Left renal cortex interstitium (tissue), 4 donors: ENCODE results near the gene MMP12. TPM values are rescaled to one million over a fixed set of nuclear protein-coding genes. Genes with fewer than 3 reads are reported as not detected.

Source experiments
- DNase-seq, 4 donors: peaks; one replicate each; pipeline ENCODE4 v3.0.0-alpha.2; 2013; ENCODE audit warnings: low read depth in 4 of 4, low spot score in 2 of 4, missing footprints in 1 of 4
- polyA plus RNA-seq, 4 donors: library from polyadenylated mRNA; unstranded; fragments of 120-200 nt; gene quantifications; one replicate each; pipeline ENCODE4 v1.2.1, GENCODE V29; 2013; ENCODE audit not compliant: insufficient read length in 4 of 4

MMP12 gene
- polyA plus RNA-seq, 4 donors: 1.8 to 5.1 (median 2.9) TPM

- DNase-seq: no peak
These were observed 21.7 kb downstream of the MMP12 start for GRCh38 chr11:102853055-102853454.

GRCh38 chr11:102850973-102851745 is 23.6 kb downstream of the MMP12 start:
- no peak for DNase-seq

- no peak for DNase-seq
These were observed 25.5 kb downstream of the MMP12 start for GRCh38 chr11:102849311-102849710.

- no peak for DNase-seq
These were observed 28.5 kb downstream of the MMP12 start for GRCh38 chr11:102846292-102846691.

- DNase-seq: no peak
These were observed 31.3 kb downstream of the MMP12 start, which contains the start of gene MMP3 for GRCh38 chr11:102843489-102843888. MMP3 (minus strand) TSS chr11:102843609; CDS start chr11:102843546, 63 bp downstream.

- no peak for DNase-seq
These were observed 31.9 kb downstream of the MMP12 start for GRCh38 chr11:102842930-102843329.

GRCh38 chr11:102840018-102840417 is 34.8 kb downstream of the MMP12 start:
- DNase-seq: no peak

GRCh38 chr11:102837646-102838045 is 37.1 kb downstream of the MMP12 start:
- no peak for DNase-seq

- DNase-seq: no peak
These were observed 37.6 kb downstream of the MMP12 start for GRCh38 chr11:102837156-102837555.

GRCh38 chr11:102836290-102836875 is 38.4 kb downstream of the MMP12 start:
- DNase-seq: no peak

GRCh38 chr11:102833731-102834130 is 41.1 kb downstream of the MMP12 start:
- no peak for DNase-seq

GRCh38 chr11:102832612-102833011 is 42.2 kb downstream of the MMP12 start:
- DNase-seq: no peak

- peak in 2 of 4 donors; percentile 9 to 37 for DNase-seq
These were observed 43.0 kb downstream of the MMP12 start for GRCh38 chr11:102831489-102832440.

GRCh38 chr11:102831128-102831488 is 43.7 kb downstream of the MMP12 start:
- no peak for DNase-seq

- no peak for DNase-seq
These were observed 44.6 kb downstream of the MMP12 start for GRCh38 chr11:102830001-102830727.

GRCh38 chr11:102829316-102830000 is 45.3 kb downstream of the MMP12 start:
- DNase-seq: no peak

- DNase-seq: no peak
These were observed 50.2 kb downstream of the MMP12 start for GRCh38 chr11:102824556-102824955.

- no peak for DNase-seq
These were observed 55.3 kb downstream of the MMP12 start for GRCh38 chr11:102819491-102819890.

GRCh38 chr11:102813484-102813883 is 61.3 kb downstream of the MMP12 start:
- DNase-seq: no peak
